Mesothelial cell of epicardium (in vitro differentiated cells): ENCODE measurements around the gene IGF2. TPM values are rescaled to one million over a fixed set of nuclear protein-coding genes. Genes with fewer than 3 reads are reported as not detected.
A peak's percentile ranks its signal among the peaks of the same experiment; 100 is the strongest.

Experiments
- DNase-seq, 2 experiments: peaks; one replicate each; pipeline ENCODE4 v3.0.0; 2021; ENCODE audit warnings: low spot score in 2 of 2; ENCODE audit not compliant: unreplicated experiment in 2 of 2
- H3K27ac Mint-ChIP-seq: 2 replicates; pipeline ENCODE4 v1.8.0; 2021; ENCODE audit warnings: mixed read lengths
- H3K27me3 Mint-ChIP-seq: 2 replicates; pipeline ENCODE4 v1.8.0; 2021; ENCODE audit warnings: low read depth, mixed read lengths
- H3K36me3 Mint-ChIP-seq: 2 replicates; pipeline ENCODE4 v1.8.0; 2021; ENCODE audit warnings: mixed read lengths
- H3K4me1 Mint-ChIP-seq: 2 replicates; pipeline ENCODE4 v1.8.0; 2021; ENCODE audit warnings: mixed read lengths
- H3K4me3 Mint-ChIP-seq: 2 replicates; pipeline ENCODE4 v1.8.0; 2021; ENCODE audit warnings: mild to moderate bottlenecking, moderate library complexity, mixed read lengths
- H3K9me3 Mint-ChIP-seq: 2 replicates; pipeline ENCODE4 v1.8.0; 2021; ENCODE audit warnings: mixed read lengths
- total RNA-seq: library from RNA; stranded (reverse); gene quantifications from 3 replicates; pipeline ENCODE4 v1.2.1, GENCODE V29; 2021
- TF ChIP-seq, protein P1 (sequence below): fragments of 200-600 bp; sonication (generic); IDR thresholded peaks from one replicate; pipeline ENCODE4 v1.5.0; 2021; ENCODE audit warnings: antibody characterized with exemption; ENCODE audit not compliant: unreplicated experiment

Gene IGF2
- total RNA-seq, 1 donor from 2014 or later: 3,009 TPM

DNA sequence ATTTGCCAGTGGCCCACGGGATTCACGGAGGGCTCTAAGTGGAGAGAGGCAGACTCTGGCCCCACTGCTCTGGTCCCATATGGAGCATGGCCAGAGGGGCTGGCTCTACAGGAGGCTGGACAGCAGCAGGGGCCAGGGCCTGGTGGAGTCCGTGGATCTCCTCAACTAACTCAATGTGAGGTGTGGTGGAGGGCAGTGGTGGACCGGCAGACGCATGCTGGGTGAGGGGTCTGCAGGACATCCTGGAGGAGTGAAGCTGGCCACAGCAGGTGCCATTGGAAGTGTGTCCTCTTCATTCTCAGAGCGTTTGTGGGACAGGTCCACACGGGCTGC, 15.6 kb downstream of the IGF2 start:
- H3K36me3 Mint-ChIP-seq: no peaks in the 10 kb centered on the region
- TF ChIP-seq, protein P1, sequence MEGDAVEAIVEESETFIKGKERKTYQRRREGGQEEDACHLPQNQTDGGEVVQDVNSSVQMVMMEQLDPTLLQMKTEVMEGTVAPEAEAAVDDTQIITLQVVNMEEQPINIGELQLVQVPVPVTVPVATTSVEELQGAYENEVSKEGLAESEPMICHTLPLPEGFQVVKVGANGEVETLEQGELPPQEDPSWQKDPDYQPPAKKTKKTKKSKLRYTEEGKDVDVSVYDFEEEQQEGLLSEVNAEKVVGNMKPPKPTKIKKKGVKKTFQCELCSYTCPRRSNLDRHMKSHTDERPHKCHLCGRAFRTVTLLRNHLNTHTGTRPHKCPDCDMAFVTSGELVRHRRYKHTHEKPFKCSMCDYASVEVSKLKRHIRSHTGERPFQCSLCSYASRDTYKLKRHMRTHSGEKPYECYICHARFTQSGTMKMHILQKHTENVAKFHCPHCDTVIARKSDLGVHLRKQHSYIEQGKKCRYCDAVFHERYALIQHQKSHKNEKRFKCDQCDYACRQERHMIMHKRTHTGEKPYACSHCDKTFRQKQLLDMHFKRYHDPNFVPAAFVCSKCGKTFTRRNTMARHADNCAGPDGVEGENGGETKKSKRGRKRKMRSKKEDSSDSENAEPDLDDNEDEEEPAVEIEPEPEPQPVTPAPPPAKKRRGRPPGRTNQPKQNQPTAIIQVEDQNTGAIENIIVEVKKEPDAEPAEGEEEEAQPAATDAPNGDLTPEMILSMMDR: no peak
- H3K4me3 Mint-ChIP-seq: no peak overlapping the region

DNA sequence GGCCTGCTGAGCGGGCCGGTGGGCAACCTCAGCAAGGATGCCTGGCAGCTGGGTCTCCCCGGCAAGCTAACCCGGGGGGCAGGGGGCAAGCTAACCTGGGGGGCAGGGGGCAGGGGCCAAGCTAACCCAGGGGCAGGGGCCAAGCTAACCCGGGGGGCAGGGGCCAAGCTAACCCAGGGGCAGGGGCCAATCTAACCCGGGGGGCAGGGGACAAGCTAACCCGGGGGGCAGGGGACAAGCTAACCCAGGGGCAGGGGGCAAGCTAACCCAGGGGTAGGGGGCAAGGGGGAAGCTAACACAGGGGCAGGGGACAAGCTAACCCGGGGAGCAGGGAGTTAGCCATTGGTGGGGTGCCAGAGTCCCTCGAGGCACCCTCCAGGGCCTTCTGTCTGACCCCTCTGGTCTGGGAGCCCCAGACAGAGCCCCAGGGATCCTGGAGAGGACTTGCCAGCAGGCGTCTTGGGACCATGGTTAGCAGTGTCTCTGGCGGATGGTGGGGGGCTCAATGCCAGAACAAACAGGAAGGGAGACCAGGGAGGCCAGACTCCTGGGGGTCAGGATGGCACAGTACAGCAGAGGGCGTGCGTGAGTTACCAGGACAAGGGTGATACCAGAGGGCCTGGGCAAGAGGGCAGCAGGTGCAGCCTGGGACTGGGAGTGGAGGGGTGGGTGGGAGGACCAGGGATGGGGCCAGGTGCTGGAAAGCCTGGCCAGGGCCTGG, 16.1 kb downstream of the IGF2 start:
- TF ChIP-seq, protein P1: no peak
- H3K27ac Mint-ChIP-seq: peak overlapping the region; percentile 25
- H3K27me3 Mint-ChIP-seq: peaks cover 8% of the 10 kb centered on the region
- peak in 1 of 2 experiments; percentile 9 for DNase-seq
- H3K4me1 Mint-ChIP-seq: peaks cover 28% of the 10 kb centered on the region
- H3K4me3 Mint-ChIP-seq: no peak overlapping the region
- no peaks in the 10 kb centered on the region for H3K36me3 Mint-ChIP-seq
- peaks cover 5% of the 10 kb centered on the region for H3K9me3 Mint-ChIP-seq

More for the DNA sequence above, 15.6 kb downstream of the IGF2 start:
- Mint-ChIP-seq H3K9me3 (no peaks in the 10 kb centered on the region), H3K27me3 (peaks cover 5% of the 10 kb centered on the region), H3K27ac (no peak overlapping the region), H3K4me1 (peaks cover 28% of the 10 kb centered on the region)
- DNase-seq: no peak

GRCh38 chr11:2122222-2122906, 16.8 kb downstream of the IGF2 start:
- Mint-ChIP-seq H3K4me3 (no peak overlapping the region), H3K9me3 (peaks cover 12% of the 10 kb centered on the region), H3K4me1 (peaks cover 27% of the 10 kb centered on the region), H3K27me3 (peaks cover 8% of the 10 kb centered on the region), H3K27ac (peak overlapping the region; percentile 85), H3K36me3 (peaks cover 2% of the 10 kb centered on the region)
- DNase-seq: no peak
- TF ChIP-seq, protein P1: no peak

DNA sequence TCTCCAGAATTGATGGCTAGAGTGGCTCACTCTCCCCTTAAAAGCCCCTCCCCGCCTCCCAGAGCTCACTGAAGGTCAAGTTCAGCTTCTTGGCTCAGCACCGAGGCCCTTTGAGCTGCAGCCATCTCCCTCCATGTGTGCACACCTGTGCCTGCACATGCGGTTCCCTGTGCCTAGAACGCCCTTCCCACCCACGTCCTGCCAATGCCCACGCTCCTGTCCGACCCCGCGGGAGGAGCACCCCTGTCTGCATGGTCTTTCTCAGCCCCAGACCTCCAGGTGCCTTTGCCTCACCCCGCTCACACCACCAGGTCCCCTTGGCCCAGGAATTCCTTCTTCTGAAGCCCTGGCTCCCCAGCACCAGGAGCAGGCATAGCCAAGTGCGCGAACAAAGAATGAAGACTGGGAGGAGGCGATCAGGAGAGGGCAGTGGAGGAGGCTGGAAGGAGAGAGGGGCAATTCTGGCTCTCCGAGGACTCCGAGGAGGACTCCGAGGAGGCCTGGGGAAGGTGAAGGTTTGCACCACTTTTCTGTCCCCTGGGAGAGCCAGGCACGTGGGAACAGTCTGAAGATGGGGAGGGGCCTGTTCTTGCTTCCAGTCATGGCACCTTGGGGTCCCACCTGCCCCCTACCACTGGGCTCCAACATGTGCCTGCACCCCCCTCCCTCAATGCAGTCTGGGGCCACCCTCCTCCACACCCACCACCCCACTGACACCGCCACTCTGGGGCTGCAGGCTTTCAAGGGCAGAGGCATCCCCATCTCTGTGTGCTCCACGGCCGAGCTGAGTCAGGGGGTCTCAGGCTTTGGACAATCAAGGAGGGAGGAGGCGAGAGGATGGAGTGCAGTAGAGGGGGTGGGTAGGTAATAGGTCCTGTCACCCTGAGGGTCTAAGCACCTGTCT, 17.7 kb downstream of the IGF2 start:
- TF ChIP-seq, protein P1: no peak
- Mint-ChIP-seq H3K4me1 (peaks cover 25% of the 10 kb centered on the region), H3K36me3 (peaks cover 2% of the 10 kb centered on the region), H3K27me3 (peaks cover 7% of the 10 kb centered on the region), H3K9me3 (peaks cover 16% of the 10 kb centered on the region), H3K4me3 (no peak overlapping the region), H3K27ac (peak overlapping the region; percentile 71)
- DNase-seq: no peak

- H3K27ac Mint-ChIP-seq: peak overlapping the region; percentile 37
- no peak for DNase-seq
- H3K4me3 Mint-ChIP-seq: no peak overlapping the region
- peaks cover 7% of the 10 kb centered on the region for H3K27me3 Mint-ChIP-seq
- TF ChIP-seq, protein P1: no peak
- H3K4me1 Mint-ChIP-seq: peaks cover 25% of the 10 kb centered on the region
- H3K9me3 Mint-ChIP-seq: peaks cover 22% of the 10 kb centered on the region
- H3K36me3 Mint-ChIP-seq: peaks cover 5% of the 10 kb centered on the region
Measured at GRCh38 chr11:2120359-2121100, 18.7 kb downstream of the IGF2 start.
